ENCODE measurements around the gene POMP. TPM values are rescaled to one million over a fixed set of nuclear protein-coding genes. Genes with fewer than 3 reads are reported as not detected.

The POMP gene, protein sequence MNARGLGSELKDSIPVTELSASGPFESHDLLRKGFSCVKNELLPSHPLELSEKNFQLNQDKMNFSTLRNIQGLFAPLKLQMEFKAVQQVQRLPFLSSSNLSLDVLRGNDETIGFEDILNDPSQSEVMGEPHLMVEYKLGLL
- 60.2 and 117 TPM in 2 replicates for total RNA-seq (2012; rRNA removed)
- 54.0 and 68.4 TPM in 2 replicates for polyA plus RNA-seq (2012; rRNA removed)
- 8.4 and 14.3 TPM in 2 replicates for polyA plus RNA-seq (2012; cell fraction: cytosol; rRNA removed)
- polyA plus RNA-seq (2012; cell fraction: nucleus; rRNA removed; ENCODE audit: low replicate concordance), result 1.6 and 18.6 TPM in 2 replicates
- Bru-seq, nascent RNA, result percentile 96 among the genes with signal in this experiment
- percentile 76 among the genes with signal in this experiment for BruChase-seq, experiment 1, labeled RNA remaining after a 6-hour chase
- BruChase-seq, experiment 2, labeled RNA remaining after a 2-hour chase, result percentile 71 among the genes with signal in this experiment
- long read RNA-seq, transcript POMP-201 (6 exons, 1,330 nt), result major isoform, 180 of 204 reads
- long read RNA-seq, partial matches to known transcripts, result 18 of 204 reads
- long read RNA-seq, other reads (novel, unspliced or antisense), result 6 of 204 reads

DNA sequence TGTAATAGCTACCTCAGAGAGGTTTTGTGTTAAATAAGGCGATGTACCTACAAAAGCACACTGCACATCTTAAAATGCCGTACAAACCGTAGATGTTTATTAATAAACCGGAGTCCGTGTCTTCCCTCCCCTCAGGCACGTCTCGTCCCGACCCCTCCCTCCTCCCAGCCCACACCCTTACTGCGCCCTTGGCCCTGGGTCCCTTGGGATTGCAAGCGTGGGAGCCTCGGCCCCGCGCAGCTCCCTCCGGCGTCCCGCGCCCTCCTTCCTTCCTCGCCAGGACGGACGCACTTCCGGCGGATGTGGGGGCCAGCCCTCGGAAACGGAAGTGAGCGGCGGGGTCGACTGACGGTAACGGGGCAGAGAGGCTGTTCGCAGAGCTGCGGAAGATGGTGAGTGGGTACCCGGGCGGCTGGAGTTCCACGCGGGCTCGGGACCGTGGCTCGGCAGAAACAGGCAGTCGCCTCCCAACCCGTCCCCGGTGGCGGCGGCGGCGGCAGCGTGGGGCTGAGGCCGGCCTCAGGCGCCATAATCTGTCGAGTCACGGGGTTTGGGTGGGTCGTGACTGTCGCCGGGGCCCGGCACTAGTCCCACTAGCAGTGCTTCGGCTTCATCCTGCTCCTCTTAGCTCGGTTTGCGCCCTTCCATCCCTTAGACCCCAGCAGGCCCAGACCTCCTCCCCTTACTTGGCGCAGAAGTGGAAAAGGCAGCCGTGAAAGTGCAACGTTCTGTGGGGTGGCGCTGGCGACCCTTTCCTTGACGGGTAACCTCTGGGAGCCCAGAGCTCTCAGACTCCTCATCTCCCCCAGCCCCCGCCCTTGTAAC, at the start of gene POMP:
Gene POMP, plus strand, starts transcription at position 335 of the 825 bp plus-strand sequence. Its CDS starts 55 bp downstream, at position 390.
- Histone ChIP-seq H3K14ac (replicated peaks; ENCODE audit: low read depth, low read length) (peak within 1 kb of the TSS; percentile 99), H2BK15ac (ENCODE audit: low read depth, low read length) (peak within 1 kb of the TSS; percentile 65; the same call in 1 of the 3 replicates), H2AK9ac (replicated peaks; ENCODE audit: low read depth, low read length, poor library complexity) (peak within 1 kb of the TSS; percentile 98), H4K20me1 (ENCODE audit: insufficient read depth, low read length) (peaks cover 18% of the 10 kb centered on the region; the same call in 1 of the 2 replicates), H3K18ac (ENCODE audit: low read depth, low read length) (peak within 1 kb of the TSS; percentile 88), H3K9ac (ENCODE audit: low read depth, low read length) (peak within 1 kb of the TSS; percentile 98), H2BK20ac (ENCODE audit: low read depth, low read length) (peak within 1 kb of the TSS; percentile 80; the same call in 1 of the 2 replicates), H3K36me3 (ENCODE audit: control insufficient read depth, insufficient read depth, low read length) (peaks cover 11% of the 10 kb centered on the region), H3K27me3 (ENCODE audit: control insufficient read depth, insufficient read depth, low read length) (no peaks in the 10 kb centered on the region), H3K9me3 (ENCODE audit: control insufficient read depth, insufficient read depth, low read length) (no peaks in the 10 kb centered on the region), H3K56ac (ENCODE audit: extremely low read depth, insufficient read depth, low read length) (peak within 1 kb of the TSS; percentile 99), H3K27ac (ENCODE audit: insufficient read depth, low read length) (peak within 1 kb of the TSS; percentile 90), H3K4me2 (ENCODE audit: low read depth, low read length) (peak within 1 kb of the TSS; percentile 88), H3K23ac (ENCODE audit: low read depth, low read length) (peak within 1 kb of the TSS; percentile 100), H2AK5ac (ENCODE audit: low read depth, low read length) (peak within 1 kb of the TSS; percentile 99), H2BK5ac (ENCODE audit: low read depth, low read length, poor library complexity, severe bottlenecking) (peak within 1 kb of the TSS; percentile 97), H4K8ac (ENCODE audit: low read depth in 2 of 2, low read length in 2 of 2) (peak within 1 kb of the TSS; percentile 92 to 99), H4K5ac (ENCODE audit: low read depth, low read length) (peak within 1 kb of the TSS; percentile 90), H3K4me3 (ENCODE audit: insufficient read depth, low read depth, low read length) (peak within 1 kb of the TSS; percentile 93), H3K4me1 (ENCODE audit: control insufficient read depth, insufficient read depth, low read length) (peaks cover 8% of the 10 kb centered on the region), H4K91ac (ENCODE audit: insufficient read depth, low read depth, low read length) (peak within 1 kb of the TSS; percentile 97), H3K9me1 (ENCODE audit: insufficient read depth, low read length) (peaks cover 5% of the 10 kb centered on the region; the same call in 1 of the 2 replicates), H3K4ac (ENCODE audit: low read depth, low read length) (peak within 1 kb of the TSS; percentile 99), H2AFZ (replicated peaks; ENCODE audit: low read length, poor library complexity) (peak within 1 kb of the TSS; percentile 96), H2BK120ac (ENCODE audit: low read depth, low read length) (peak within 1 kb of the TSS; percentile 88), H3K79me1 (ENCODE audit: low read depth in 1 of 2, low read length in 2 of 2) (peaks cover 14 to 51% of the 10 kb centered on the region in 2 experiments)
- DNase-seq (peak; percentile 95), ATAC-seq (ENCODE audit: low read depth) (peak; percentile 80)
- intact Hi-C loops (cut with micrococcal nuclease) (loop anchor here (2.0 to 10.0 kb wide), 6 partner anchors 127 to 614 kb away; partner anchors contain the start of gene PAN3), in situ Hi-C loops (cut with MboI; ENCODE audit: low sequenced_read_pairs) (no loop called here), dilution Hi-C loops (cut with HindIII; ENCODE audit: low sequenced_read_pairs, unreplicated experiment) (no loop called here)
- ChIA-PET CTCF (interaction anchor here (1.0 kb wide), 1 partner anchor 267 kb away, joined by 3 read pairs; no protein-coding TSS in a partner anchor), POLR2A (ENCODE audit: unreplicated experiment) (interaction anchor here (0.6 kb wide), 2 partner anchors 138 to 358 kb away, joined by 3 to 19 read pairs; no protein-coding TSS in a partner anchor)
- no TSS peak for BruUV-seq (replicated peaks)
- WGBS, 2 experiments (ENCODE audit: extremely low coverage in 2 of 2, insufficient read length in 1 of 2), result 0% methylated on average over 22 of the region's 64 CpGs; no CpG with 5 or more reads in 1 of the 2 experiments
- TF ChIP-seq CEBPB (IDR thresholded peaks at IDR 0.05; ENCODE audit: low read depth, low read length) (peak; percentile 53), BHLHE40 (IDR thresholded peaks at IDR 0.05; ENCODE audit: low read depth, low read length) (no peak), SMC3 (IDR thresholded peaks at IDR 0.05; ENCODE audit: low read depth, low read length) (no peak), RFX5 (IDR thresholded peaks at IDR 0.05; ENCODE audit: low read depth, low read length) (no peak), RAD21 (IDR thresholded peaks at IDR 0.05; ENCODE audit: low read length) (peak; percentile 25; the same call in 1 of the 2 replicates), FOS (IDR thresholded peaks at IDR 0.05; ENCODE audit: low read depth, low read length) (no peak), MAZ (IDR thresholded peaks at IDR 0.05; ENCODE audit: borderline replicate concordance, low read depth, low read length) (peak; percentile 100), MAFK (IDR thresholded peaks at IDR 0.05; ENCODE audit: low read depth, low read length) (no peak), POLR2A (IDR thresholded peaks at IDR 0.05; ENCODE audit: low read depth, low read length) (peak; percentile 97), RCOR1 (IDR thresholded peaks at IDR 0.05; ENCODE audit: insufficient replicate concordance, low read length) (no peak)
- TF ChIP-seq, protein P1, sequence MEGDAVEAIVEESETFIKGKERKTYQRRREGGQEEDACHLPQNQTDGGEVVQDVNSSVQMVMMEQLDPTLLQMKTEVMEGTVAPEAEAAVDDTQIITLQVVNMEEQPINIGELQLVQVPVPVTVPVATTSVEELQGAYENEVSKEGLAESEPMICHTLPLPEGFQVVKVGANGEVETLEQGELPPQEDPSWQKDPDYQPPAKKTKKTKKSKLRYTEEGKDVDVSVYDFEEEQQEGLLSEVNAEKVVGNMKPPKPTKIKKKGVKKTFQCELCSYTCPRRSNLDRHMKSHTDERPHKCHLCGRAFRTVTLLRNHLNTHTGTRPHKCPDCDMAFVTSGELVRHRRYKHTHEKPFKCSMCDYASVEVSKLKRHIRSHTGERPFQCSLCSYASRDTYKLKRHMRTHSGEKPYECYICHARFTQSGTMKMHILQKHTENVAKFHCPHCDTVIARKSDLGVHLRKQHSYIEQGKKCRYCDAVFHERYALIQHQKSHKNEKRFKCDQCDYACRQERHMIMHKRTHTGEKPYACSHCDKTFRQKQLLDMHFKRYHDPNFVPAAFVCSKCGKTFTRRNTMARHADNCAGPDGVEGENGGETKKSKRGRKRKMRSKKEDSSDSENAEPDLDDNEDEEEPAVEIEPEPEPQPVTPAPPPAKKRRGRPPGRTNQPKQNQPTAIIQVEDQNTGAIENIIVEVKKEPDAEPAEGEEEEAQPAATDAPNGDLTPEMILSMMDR (conservative IDR thresholded peaks at IDR 0.05; ENCODE audit: low read depth, low read length), result no peak
- TF ChIP-seq, protein P2, sequence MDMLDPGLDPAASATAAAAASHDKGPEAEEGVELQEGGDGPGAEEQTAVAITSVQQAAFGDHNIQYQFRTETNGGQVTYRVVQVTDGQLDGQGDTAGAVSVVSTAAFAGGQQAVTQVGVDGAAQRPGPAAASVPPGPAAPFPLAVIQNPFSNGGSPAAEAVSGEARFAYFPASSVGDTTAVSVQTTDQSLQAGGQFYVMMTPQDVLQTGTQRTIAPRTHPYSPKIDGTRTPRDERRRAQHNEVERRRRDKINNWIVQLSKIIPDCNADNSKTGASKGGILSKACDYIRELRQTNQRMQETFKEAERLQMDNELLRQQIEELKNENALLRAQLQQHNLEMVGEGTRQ (IDR thresholded peaks at IDR 0.05; ENCODE audit: low read depth, low read length), result no peak

Measured in IMR-90 (cell line).